ENCODE data around the gene CLVS2.
A peak's percentile ranks its signal among the peaks of the same experiment; 100 is the strongest.

Gene CLVS2, protein sequence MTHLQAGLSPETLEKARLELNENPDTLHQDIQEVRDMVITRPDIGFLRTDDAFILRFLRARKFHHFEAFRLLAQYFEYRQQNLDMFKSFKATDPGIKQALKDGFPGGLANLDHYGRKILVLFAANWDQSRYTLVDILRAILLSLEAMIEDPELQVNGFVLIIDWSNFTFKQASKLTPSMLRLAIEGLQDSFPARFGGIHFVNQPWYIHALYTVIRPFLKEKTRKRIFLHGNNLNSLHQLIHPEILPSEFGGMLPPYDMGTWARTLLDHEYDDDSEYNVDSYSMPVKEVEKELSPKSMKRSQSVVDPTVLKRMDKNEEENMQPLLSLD

DNA sequence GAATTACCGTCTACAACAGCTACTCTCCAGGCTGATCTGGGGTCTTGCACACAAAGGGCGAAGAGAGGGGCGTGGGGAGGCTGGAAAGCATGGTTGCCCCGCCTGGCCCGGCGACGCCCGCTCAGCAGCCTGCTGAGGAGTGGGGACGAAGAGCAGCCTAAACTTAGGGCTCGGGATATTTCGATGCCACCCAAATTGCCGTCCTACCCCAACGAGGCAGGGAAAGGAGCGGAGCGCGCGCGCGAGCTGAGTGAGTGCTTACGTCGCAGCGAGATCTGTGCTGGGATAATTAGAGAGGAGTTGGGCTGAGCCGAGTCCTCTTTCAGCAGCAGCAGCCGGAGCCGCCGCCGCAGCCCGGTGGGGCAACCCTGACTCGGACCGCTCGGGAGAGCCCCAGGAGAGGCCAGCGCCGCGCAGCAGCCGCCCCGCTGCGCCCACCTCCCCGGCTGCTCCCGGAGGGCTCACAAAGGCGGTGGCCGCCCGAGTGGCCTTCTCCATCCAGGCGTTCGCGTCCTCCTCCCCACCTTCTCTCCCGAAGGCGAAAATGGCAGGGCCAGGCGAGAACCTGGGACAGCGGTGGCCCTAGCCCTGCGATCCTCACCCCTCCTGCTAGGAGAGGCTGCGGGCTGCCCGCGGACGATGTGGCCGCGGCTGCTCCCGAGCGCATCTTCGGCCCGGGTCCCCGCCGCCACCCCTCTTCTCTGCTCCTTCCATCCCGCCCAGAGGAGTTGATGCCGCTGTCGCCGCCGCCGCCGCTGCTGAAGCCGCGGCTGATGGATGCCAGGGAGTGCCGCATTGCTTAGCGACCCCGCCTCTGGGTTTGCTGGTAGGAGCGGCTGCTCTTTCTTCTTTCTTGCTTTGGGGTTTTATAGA, at the start of gene CLVS2:
Gene CLVS2, plus strand, starts transcription at position 315 of the 873 bp plus-strand sequence. CDS start 1,543 bp downstream, outside the sequence.
- no peak for DNase-seq (ENCODE audit: low spot score)

DNA sequence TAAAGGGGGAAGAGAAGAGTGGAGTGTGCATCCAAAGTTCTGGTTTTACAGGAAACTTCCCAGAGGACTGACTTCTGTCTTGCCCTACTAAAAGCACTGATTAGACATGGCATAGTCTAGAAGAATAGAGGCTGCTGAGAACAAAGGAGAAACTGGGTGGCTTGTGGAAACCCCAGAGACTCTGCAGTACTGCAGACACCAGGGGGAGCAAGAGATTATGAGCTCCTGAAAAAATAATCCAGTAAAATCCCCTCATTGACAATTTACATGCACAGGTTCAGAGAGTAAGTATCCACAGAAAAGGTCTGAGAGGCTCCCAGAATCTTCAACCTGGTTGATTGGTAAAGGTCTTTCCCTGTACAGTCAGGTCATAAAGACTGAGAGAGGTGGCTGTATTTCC, 48.7 kb upstream of the CLVS2 start:
- peak; percentile 5 for DNase-seq (ENCODE audit: low spot score)

DNA sequence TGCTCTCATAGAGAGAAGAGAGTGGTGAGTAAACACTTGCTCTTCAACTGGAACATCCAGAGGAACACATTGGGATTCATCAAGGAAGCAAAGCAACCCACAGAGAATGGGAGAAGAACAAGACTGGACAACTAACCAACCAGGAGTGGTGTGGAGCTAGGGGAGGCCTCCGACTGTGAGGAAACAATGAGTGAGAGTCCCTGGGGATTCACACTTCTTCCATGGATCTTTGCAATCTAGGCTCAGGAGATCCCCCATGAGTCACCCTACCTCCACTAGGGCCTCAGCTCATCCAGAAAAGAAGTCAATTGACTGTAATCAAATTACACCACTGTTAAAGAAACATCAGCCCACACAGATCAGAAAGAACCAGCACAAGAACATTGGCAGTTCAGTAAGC, 42.3 kb upstream of the CLVS2 start:
- DNase-seq (ENCODE audit: low spot score), result no peak

DNA sequence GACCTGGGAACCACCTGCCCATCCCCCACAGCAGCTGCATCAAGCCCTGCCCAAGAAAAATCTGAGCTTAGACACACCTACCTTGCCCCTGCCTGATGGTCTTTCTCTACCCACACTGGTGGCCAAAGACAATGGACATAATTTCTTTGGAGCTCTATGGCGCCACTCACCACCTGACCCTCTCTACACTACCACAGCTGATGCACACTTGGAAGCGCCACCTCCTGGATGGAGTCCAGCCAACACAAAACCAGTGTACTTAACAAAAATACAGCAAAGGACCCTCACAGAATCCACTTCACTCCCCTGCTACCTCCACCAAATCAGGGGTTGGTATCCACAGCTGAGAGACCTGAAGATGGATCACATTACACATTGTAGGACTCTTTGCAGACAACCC, 39.7 kb upstream of the CLVS2 start:
- no peak for DNase-seq (ENCODE audit: low spot score)

DNA sequence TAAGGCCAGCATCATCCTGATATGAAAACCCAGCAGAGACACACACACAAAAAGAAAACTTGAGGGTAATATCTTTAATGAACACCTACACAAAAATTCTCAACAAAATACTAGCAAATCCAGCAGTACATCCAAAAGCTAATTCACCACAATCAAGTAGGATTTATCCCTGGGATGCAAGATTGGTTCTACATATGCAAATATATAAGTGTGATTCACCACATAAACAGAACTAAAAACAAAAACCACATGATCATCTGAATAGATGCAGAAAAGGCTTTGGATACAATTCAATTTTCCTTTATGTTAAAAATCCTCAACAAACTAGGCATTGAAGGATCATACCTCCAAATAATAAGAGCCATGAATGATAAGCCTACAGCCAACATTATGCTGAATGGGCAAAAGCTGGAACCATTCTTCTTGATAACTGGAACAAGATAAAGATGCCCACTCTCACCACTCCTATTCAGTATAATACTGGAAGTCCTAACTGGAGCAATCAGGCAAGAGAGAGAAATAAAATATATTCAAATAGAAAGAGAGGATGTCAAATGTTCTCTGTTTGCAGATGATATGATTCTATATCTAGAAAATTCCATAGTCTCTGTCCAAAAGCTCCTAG, 33.9 kb upstream of the CLVS2 start:
- DNase-seq (ENCODE audit: low spot score), result no peak

DNA sequence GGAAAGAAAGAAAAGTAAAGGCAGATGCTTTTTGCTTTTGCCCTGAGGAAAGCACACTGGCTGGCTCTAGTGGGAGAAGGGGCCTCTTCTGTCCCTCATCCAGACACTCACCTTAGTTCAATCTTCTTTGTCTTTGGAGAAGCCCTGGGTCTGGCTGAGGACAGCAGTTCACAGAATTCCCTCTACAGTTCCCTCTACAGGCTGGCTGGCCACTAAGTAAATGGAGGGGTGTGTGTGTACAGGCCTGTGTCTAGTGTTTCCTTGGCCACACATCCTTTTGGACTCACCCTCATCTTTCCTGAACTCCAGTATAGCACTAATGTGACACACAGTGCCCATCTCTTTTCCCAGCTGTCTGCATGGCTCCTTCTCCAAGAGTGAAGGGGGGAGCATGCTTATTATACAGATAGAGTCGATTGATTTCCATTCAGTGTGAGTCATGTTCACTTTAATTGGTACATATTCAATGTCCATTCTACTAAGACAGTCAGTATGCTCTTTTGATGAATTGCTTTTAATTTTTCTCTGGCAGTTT, 26.0 kb upstream of the CLVS2 start:
- DNase-seq (ENCODE audit: low spot score), result no peak

DNA sequence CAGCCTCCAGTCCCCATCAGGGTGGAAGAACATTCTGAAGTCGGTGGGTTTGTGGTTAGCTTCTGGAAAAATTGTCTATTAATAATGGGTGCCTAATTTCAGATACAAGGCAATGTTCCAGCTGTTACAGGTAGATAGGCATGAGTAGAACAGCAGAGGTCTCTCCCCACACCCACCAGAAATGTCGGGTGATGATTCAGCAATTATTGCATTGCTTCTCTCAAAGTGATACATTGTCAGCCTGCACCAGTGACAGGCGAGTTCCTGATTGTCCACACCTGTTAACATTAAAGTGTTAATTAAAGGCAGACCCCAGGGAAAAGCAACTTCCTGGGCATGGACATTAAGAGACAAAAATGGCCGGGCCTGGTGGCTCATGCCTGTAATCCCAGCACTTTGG, 18.9 kb upstream of the CLVS2 start:
- no peak for DNase-seq (ENCODE audit: low spot score)

DNA sequence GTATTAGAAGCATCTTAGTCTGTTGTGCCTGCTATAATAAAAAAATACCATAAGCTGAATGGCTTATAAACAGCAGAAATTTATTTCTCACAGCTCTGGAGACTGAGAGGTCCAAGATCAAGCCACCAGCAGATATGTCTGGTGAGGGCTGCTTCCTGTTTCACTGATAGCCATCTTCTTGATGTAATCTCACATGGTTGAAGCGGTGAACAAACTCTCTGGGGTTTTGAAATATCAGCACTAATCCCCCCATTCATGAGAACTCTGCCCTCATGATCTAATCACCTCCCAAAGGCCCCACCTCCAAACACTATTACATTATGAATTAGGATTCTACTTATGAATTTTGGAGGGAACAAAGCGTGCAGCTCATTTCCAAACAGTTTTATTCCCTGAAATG, 11.6 kb upstream of the CLVS2 start:
- no peak for DNase-seq (ENCODE audit: low spot score)

DNA sequence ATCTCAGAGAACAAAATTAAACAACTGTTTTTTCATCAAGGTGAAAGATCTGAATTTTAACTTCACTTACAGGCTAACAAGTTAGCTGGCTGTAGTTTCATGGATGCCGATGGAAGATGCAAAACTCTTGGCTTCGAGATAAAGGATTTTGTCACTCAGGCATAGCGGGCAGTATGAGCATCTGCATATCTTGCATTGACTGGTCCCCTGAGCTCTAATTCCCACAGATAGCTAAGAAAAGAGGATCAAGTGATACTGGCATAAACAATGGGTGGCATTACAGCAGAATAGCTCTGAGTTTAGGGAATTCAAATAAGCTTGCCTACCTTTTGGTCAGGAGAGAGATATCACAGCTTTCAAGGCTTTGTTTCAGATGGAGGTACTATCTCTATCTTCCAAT, 1.8 kb upstream of the CLVS2 start:
- DNase-seq (ENCODE audit: low spot score), result no peak

DNA sequence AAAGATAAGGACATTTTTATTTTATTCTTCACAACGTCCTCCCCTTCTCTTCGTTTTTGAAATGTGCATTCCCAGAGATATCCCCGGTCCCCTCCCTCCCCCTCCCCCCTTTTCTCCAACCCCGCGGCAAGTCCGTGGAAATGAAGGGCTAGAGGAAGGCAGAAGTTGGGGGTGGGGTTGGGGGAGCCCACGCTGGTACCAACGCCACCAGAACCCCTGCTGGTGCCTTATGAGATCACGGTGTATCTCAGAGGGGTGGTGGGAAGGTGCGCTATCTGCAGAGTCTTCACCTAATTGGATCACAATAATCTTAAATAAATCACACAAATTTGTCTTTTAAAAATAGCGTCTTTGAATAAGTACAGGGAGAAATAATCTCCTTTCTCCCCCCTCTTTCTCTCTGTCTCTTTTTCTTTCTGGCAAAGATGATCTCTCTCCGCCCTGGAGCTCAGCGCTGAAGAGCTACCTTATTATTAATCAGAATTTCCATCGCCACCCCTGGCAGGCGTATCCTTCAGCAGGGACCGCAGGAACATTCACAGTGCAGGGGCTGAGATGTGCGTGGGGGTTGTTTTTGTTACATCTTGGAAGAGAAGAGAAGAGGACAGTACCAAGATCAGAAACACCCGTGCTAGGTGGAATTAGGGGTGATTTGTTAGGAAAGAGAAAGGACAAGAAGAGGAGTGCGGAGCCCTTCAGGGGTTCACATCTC, 915 bp downstream of the CLVS2 start:
- no peak for DNase-seq (ENCODE audit: low spot score)

DNA sequence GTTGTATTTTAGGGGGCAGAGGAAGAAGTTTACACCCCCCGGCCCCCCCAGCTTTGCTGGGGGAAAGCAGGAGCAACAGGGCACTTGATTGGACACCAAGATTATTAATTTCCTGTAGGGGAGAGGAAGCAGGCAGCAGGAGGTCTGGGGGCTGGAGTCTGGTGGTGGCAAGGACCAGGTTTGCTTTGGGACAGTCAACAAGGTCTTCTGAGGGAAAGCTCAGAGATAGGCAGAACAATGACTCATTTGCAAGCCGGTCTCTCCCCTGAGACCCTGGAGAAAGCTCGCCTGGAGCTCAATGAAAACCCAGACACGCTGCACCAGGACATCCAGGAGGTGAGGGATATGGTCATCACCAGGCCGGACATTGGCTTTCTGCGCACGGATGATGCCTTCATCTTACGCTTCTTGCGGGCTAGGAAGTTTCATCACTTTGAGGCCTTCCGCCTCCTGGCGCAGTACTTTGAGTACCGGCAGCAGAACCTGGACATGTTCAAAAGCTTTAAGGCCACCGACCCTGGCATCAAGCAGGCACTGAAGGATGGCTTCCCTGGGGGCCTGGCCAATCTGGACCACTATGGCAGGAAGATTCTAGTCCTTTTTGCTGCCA, 1.6 kb downstream of the CLVS2 start:
- no peak for DNase-seq (ENCODE audit: low spot score)

DNA sequence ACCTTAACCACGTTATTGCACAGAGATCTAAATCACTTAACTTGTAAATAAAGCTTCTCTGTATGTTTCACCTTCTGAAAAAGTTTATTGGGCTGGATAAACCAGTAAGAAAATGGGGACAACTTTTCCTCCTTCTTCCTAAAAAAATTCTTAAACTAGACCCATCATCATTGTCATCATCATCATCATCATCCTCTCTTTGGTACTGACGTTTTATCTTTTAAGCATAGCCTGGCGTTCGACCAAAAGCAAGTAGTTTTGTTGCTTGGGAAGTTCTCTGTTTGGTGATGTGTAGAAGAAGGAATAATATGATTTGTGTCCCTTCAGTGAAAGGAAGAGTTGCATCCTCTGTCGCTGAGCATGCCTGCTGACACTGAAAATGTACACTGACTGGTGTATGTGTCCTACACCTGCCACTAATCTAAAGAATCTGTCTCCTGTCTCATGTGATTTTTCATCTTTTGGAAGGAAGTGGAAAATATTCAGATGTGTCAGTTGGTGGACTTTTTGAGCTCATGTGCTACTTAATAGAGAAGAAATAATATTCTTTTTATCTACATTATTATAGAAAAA, 2.5 kb downstream of the CLVS2 start:
- no peak for DNase-seq (ENCODE audit: low spot score)

DNA sequence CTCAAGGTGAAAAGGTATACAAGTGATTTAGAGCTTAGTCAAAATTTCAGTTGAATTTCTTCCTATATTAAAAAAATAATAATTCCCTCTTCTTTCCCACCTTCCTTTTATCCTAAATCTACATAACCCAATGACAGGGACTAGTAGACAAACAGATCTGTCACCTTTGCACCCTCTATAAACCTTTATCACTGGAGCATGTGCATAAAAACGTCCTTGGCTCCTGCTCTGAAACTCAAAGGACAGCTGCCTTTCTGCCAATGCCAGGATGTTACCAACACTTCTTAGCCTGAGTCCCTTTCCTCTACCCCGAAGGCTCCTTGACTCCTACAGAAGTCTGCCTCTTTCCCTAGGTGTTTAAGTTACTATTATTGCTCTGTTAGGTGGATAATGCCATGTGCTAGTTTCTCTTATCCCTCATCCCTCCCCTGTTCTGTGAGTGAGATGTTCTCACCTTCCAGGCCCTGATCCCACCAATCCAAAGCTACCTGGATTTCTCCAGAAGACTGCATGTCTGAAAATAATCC, 4.3 kb downstream of the CLVS2 start:
- no peak for DNase-seq (ENCODE audit: low spot score)

DNA sequence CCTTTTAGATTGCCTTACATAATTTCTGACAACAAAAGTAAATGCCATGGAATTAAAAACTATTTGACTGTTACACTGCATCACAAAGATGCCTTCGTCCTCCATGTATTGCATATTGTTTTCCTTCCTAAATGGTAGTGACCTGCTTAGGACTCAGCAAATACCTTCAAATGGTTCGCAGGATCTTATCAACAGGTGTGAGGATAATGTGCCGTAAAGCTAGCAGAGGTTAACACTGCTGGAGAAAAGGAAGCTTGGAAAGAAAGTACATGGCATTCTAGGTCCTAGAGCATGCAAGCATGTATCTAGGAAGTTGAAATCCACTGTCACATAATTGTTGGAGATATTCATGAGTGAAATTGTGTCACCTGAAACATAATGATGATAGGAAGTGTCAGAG, 5.5 kb downstream of the CLVS2 start:
- no peak for DNase-seq (ENCODE audit: low spot score)

DNA sequence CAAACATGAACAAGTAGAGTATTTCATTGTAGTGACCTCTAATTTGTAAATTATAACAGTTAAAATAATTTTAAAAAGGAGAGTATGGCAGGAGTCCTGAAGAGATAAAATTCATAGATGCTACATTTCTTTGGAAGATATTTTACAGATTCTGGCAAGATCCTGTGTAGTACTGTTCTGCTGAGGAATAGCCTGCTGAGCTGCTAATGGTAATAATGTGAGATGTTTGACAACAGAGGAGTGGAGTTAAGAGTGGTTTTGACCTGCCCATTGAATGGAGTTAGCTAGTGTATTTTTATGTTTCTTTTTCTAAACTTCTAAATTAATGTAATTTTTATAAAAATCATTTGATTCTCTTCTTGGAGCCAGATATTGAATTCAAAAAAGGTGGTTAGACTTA, 11.8 kb downstream of the CLVS2 start:
- DNase-seq (ENCODE audit: low spot score), result no peak

DNA sequence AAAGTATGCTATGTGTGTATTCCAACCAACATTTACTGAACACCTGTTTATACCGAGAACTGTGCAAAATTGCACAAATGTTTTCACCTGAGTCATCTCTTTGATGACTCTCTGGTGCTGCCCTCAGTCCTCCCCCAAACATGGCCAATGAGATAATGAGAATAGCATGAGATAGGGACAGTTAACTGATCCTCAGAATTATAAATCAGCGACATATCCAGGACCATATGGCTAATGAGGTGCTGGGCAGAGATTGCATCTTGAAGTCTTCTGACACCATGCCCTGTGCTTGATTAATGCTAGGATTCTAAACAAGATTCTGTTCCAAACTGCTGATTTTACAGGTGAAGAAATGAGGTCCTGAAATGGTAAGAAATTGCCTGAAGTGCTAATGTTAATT, 13.0 kb downstream of the CLVS2 start:
- DNase-seq (ENCODE audit: low spot score), result no peak

DNA sequence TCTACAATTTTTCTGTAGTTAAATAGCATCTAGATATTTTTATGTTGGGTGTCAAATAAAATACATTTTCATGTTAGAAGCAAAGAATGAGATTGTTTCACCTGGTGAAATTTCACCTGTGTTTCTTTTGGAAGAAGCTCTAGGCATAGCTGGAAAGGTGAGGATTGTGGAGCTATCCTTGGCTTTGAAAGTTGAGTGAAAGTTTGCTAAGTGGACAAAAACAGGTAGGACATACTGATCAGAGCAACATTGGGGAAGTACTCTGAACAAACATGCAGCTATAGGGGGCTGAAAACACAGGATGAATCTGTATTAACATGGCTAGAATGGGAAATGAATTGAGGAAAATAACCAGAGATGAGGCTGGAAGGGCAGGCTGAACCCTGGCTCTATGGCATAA, 18.8 kb downstream of the CLVS2 start:
- no peak for DNase-seq (ENCODE audit: low spot score)

DNA sequence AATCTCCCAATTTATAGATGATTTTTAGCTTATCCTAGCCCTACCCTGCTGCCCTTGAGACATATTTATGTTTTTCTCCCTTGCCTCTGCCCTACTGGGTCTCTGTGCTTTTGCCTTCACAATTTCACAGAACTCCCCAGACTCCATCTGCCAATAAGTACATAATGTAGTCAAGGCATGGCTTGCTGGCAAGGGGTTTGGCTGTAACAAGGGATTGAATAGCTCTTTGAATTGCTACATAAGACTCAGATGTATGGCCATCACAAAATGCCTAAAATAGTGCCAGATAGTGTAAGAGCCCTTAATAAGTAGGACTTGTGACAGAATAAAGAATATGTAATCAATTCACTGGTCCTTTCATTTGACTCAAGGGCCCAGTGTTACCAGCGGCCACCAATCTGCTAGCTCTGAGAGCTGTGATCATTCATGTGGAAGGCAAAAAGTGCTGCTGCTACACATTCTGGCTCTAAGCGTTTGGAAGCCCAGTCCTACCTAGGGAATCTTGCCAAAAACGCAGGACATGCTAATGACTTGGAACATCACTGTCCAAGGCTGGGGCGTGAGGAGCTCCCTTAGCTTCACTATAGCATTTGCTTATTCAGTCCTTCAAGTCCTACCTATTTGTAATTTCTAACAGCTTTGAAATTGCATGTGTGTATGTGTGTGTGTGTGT, 20.5 kb downstream of the CLVS2 start:
- DNase-seq (ENCODE audit: low spot score), result no peak

DNA sequence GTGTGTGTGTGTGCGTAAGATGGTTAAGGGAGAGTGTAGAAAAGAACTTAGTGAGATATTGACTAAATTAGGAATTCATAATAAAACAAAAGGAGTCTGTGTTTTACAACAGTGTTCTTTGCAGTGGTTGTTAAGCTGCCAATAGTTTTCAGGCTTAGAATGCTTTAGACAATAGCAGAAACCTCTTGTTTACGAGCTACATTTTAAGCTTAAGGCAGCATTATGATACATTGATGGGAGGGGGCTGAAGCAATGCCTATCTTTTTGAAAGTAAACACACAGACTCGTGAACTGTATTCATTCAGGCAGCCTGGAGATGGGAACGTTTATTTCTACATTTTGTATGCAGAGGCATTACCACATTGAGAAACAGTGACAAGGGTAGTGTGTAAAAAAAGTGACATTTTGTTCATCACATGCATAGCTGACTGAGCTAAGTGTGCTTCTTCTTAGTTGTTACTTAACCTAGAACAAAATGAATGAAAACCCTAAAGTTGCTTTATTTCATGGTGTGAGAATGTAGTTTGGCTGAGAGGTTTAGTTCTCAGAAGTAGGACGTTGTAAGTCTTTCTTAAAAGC, 21.2 kb downstream of the CLVS2 start:
- no peak for DNase-seq (ENCODE audit: low spot score)

DNA sequence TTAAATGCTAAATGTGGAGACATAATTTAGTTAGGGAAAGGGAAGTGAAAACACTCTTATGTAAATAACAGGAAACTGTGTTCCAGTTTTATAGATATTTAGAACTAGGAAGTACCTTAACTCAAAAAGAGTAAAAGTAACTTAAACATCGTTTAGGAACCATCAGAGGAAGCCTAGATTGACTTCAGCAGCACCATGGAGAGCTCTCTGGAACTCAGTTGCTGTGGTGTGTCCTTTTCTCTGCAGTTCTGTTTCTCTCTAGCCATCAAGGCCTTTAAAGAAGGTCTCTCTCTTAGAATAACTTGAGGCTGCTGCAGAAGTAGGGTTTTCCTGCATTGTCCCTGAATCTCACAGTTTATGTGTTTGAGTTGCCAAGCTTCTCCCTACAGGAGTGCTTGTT, 26.9 kb downstream of the CLVS2 start:
- DNase-seq (ENCODE audit: low spot score), result no peak
